ENCODE results near the gene FAM217B.

Gene FAM217B

GRCh38 chr20:59940129-59940955, at the start of gene FAM217B, which contains the start of gene PPP1R3D:
FAM217B (plus strand) TSS chr20:59940389; CDS start chr20:59943944, 3,555 bp downstream.
PPP1R3D (minus strand) TSS chr20:59940305; CDS start chr20:59939931, 374 bp downstream.
- DNase-seq: peak; percentile 88

- DNase-seq: no peak
Measured at GRCh38 chr20:59891581-59891980, 48.6 kb upstream of the FAM217B start.

- DNase-seq: no peak
Measured at GRCh38 chr20:59895908-59896307, 44.3 kb upstream of the FAM217B start.

GRCh38 chr20:59902470-59902869, 37.7 kb upstream of the FAM217B start:
- DNase-seq: no peak

GRCh38 chr20:59903621-59904020, 36.6 kb upstream of the FAM217B start:
- no peak for DNase-seq

GRCh38 chr20:59908855-59909254, 31.3 kb upstream of the FAM217B start:
- no peak for DNase-seq

GRCh38 chr20:59911041-59911440, 29.1 kb upstream of the FAM217B start:
- no peak for DNase-seq

- no peak for DNase-seq
Measured at GRCh38 chr20:59912609-59913008, 27.6 kb upstream of the FAM217B start.

- no peak for DNase-seq
Measured at GRCh38 chr20:59920944-59921343, 19.2 kb upstream of the FAM217B start.

- DNase-seq: no peak
Measured at GRCh38 chr20:59923514-59923913, 16.7 kb upstream of the FAM217B start.

- DNase-seq: no peak
Measured at GRCh38 chr20:59925359-59925758, 14.8 kb upstream of the FAM217B start.

- no peak for DNase-seq
Measured at GRCh38 chr20:59925899-59926298, 14.3 kb upstream of the FAM217B start.

- DNase-seq: no peak
Measured at GRCh38 chr20:59931511-59932312, 8.5 kb upstream of the FAM217B start.

- no peak for DNase-seq
Measured at GRCh38 chr20:59932616-59933295, 7.4 kb upstream of the FAM217B start.

GRCh38 chr20:59933296-59933848, 6.8 kb upstream of the FAM217B start, which contains the start of gene SYCP2:
SYCP2 (minus strand) TSS chr20:59933637; CDS start chr20:59922413, 11,224 bp downstream.
- DNase-seq: peak; percentile 71

GRCh38 chr20:59933849-59934585, 6.2 kb upstream of the FAM217B start:
- DNase-seq: peak; percentile 81

GRCh38 chr20:59935457-59936185, 4.6 kb upstream of the FAM217B start:
- no peak for DNase-seq

GRCh38 chr20:59936409-59936808, 3.8 kb upstream of the FAM217B start:
- no peak for DNase-seq

GRCh38 chr20:59937150-59937549, 3.0 kb upstream of the FAM217B start:
- DNase-seq: no peak

- no peak for DNase-seq
Measured at GRCh38 chr20:59938221-59938620, 2.0 kb upstream of the FAM217B start.

GRCh38 chr20:59938696-59939051, 1.5 kb upstream of the FAM217B start:
- no peak for DNase-seq

Data from CD4-positive, alpha-beta T cell treated with Interleukin-12 subunit alpha and Interleukin-12 subunit beta, for 1 hour (primary cell).